HL-60 (cell line): ENCODE data around the gene NGFR.

Experiments
- CTCF ChIP-seq: IDR thresholded peaks from one replicate; pipeline ENCODE4 v1.5.1; 2011; ENCODE audit warnings: low read length, control low read depth, inconsistent platforms; ENCODE audit not compliant: insufficient read depth
- GABPA ChIP-seq: IDR thresholded peaks from 2 replicates; pipeline ENCODE4 v1.6.1; 2012; ENCODE audit warnings: low read depth
- SPI1 ChIP-seq: IDR thresholded peaks from 2 replicates; pipeline ENCODE4 v1.6.1; 2012; ENCODE audit warnings: low read depth, mild to moderate bottlenecking, borderline replicate concordance

- TF ChIP-seq CTCF (no peak), GABPA (no peak), SPI1 (no peak)
Observed at GRCh38 chr17:49501496-49501895, 6.4 kb downstream of the NGFR start.
